Bronchial epithelial cell (primary cell): Measurements from ENCODE around the gene TBCD. TPM values are rescaled to one million over a fixed set of nuclear protein-coding genes. Genes with fewer than 3 reads are reported as not detected.

ENCODE experiments used
- DNase-seq: peaks from one replicate; pipeline ENCODE4 v3.0.0-alpha.2; 2010; ENCODE audit warnings: low read depth
- FAIRE-seq: peaks from 2 replicates; lab custom pipeline; 2011; peaks lifted over from hg19 to GRCh38; lab: Jason Lieb, UNC
- H3K27me3 ChIP-seq: 2 replicates; pipeline ENCODE4 v1.5.1; 2011; ENCODE audit warnings: low read length; ENCODE audit not compliant: control insufficient read depth, insufficient read depth
- H3K36me3 ChIP-seq: 2 replicates; pipeline ENCODE4 v1.5.1; 2011; ENCODE audit warnings: low read length; ENCODE audit not compliant: control insufficient read depth, insufficient read depth
- H3K4me3 ChIP-seq: 2 replicates; pipeline ENCODE4 v1.5.1; 2011; ENCODE audit warnings: mild to moderate bottlenecking, low read depth, low read length, control low read depth
- CTCF ChIP-seq: IDR thresholded peaks from 2 replicates; pipeline ENCODE4 v1.5.1; 2011; ENCODE audit warnings: mild to moderate bottlenecking, moderate library complexity, low read length, control low read depth, inconsistent platforms; ENCODE audit not compliant: insufficient read depth, severe bottlenecking
- total RNA-seq: library from RNA; depleted of rRNA; stranded (reverse); fragments of >200 nt; gene quantifications from 2 replicates; pipeline ENCODE4 v1.2.1, GENCODE V29; 2014

Gene TBCD
- total RNA-seq, 1 donor from 2014 or later, result 22.6 TPM

GRCh38 chr17:82844796-82845162 is 92.9 kb downstream of the TBCD start:
- no peak for DNase-seq
- no peaks in the 10 kb centered on the region for H3K27me3 ChIP-seq
- no peaks in the 10 kb centered on the region for H3K36me3 ChIP-seq
- TF ChIP-seq CTCF, result no peak
- FAIRE-seq, result no peak
- no peak overlapping the region for H3K4me3 ChIP-seq

DNA sequence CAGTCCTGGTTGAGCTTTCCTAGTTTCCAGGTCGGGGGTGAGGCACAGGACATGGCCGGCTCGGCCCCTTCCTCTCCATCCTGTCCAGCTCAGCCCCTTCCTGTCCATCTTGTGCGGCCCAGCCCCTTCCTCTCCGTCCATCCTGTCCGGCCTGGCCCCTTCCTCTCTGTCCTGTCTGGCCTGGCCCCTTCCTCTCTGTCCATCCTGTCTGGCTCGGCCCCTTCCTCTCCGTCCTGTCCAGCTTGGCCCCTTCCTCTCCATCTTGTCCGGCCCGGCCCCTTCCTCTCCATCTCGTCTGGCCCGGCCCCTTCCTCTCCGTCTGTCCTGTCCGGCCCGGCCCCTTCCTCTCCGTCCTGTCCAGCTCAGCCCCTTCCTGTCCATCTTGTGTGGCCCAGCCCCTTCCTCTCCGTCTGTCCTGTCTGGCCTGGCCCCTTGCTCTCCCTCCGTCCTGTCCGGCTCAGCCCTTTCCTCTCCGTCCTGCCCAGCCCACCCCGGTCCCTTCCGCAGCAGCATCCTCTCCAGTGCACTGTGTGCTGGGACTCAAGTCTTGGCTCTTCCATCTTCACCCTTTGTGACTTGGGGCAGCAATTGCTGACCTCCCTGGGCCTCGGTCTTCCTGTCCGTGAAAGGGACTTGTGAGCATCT is 93.4 kb downstream of the TBCD start:
- Histone ChIP-seq H3K36me3 (no peaks in the 10 kb centered on the region), H3K4me3 (no peak overlapping the region), H3K27me3 (no peaks in the 10 kb centered on the region)
- no peak for FAIRE-seq
- TF ChIP-seq CTCF, result no peak
- DNase-seq, result no peak

- FAIRE-seq (no peak), DNase-seq (no peak)
- Histone ChIP-seq H3K4me3 (no peak overlapping the region), H3K36me3 (no peaks in the 10 kb centered on the region), H3K27me3 (no peaks in the 10 kb centered on the region)
- no peak for TF ChIP-seq CTCF
Measured at GRCh38 chr17:82846061-82846691, 94.3 kb downstream of the TBCD start.

DNA sequence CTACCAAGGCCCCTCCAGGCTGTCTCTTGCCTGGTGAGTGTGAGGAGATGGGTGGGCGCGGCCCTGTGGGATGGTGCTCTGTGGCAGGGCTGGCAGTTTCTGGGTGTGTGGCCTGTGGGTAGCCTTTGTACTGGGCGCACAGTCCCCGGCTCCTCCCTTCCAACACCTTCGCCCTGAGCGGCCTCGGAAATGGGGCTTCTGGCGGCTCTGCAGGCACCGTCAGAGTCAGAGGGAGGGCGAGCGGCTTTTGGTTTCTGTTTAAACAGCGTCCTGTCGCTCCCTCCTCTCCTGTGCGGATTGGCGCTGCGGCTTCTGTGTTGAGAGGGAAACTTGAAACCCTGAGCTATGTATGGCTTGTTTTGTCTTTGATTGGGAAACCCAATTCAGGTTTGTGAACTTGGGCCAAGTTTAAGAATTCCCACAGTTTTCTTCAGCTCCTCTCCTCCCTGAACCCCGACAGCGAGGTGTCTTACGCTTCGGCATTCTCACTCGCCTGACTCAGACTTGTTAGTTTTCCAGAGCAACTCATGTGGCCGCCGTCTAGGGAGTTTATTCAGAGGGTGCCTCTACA is 96.2 kb downstream of the TBCD start:
- FAIRE-seq, result no peak

DNA sequence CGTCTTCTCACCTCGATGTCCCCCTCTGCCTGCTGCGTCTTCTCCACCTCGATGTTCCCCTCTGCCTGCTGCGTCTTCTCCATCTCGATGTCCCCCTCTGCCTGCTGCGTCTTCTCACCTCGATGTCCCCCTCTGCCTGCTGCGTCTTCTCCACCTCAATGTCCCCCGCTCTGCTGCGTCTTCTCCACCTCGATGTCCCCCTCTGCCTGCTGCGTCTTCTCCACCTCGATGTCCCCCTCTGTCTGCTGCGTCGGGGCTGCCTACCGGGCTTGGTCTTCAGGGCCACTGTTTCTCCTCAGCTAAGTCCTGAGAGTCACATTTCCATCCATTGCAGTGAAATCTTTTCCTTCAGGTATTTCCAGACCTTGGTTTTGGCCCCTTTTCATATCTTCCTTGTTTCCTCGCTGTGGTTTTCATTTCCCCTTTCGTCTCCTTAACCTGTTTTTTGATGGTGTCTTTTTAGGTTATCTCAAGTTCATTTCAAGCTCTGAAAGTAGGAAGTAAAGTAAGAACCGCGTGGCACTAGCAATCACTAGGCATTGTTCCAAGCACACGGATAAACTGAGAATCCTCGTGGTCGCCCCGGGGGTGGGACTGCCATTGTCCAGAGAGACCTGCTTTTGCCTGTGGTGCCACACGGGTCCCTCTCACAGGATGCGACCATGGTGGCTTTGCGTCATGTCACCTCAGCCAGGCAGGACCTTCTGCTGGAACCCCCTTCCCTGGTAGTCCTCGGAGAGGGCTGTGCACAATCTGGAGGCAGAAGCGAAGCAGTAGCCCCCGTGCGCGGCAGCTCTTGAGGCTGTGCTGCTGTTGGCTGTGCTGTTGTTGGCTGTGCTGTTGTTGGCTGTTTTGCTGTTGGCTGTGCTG is 97.4 kb downstream of the TBCD start:
- TF ChIP-seq CTCF, result no peak
- no peak overlapping the region for H3K4me3 ChIP-seq
- H3K36me3 ChIP-seq, result no peaks in the 10 kb centered on the region
- DNase-seq, result no peak
- H3K27me3 ChIP-seq, result no peaks in the 10 kb centered on the region
- FAIRE-seq, result peak; percentile 58

More for the DNA sequence above, 96.2 kb downstream of the TBCD start:
- H3K27me3 ChIP-seq, result no peaks in the 10 kb centered on the region
- peak overlapping the region; percentile 28 for H3K4me3 ChIP-seq
- peak; percentile 88 for DNase-seq
- H3K36me3 ChIP-seq, result no peaks in the 10 kb centered on the region
- no peak for TF ChIP-seq CTCF
